ENCODE data around the gene BSDC1.

BSDC1 gene

DNA sequence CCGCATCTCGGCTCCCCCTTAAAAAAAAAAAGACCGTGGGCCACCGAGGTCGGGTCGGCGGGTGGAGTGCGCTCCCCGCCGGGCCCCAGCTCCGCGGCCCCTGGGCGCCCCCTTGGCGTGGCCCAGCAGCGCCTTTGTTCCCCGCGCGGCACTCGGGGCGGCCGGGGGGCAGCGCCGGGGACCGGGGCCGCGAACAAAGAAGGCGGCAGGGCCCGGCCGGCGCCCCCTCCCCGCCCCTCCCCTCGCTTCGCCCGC, 58.8 kb downstream of the BSDC1 start:
- DNase-seq: no peak

- peak; percentile 24 to 74 (median 40) for DNase-seq
Measured at GRCh38 chr1:32334864-32335534, 59.2 kb downstream of the BSDC1 start.

DNA sequence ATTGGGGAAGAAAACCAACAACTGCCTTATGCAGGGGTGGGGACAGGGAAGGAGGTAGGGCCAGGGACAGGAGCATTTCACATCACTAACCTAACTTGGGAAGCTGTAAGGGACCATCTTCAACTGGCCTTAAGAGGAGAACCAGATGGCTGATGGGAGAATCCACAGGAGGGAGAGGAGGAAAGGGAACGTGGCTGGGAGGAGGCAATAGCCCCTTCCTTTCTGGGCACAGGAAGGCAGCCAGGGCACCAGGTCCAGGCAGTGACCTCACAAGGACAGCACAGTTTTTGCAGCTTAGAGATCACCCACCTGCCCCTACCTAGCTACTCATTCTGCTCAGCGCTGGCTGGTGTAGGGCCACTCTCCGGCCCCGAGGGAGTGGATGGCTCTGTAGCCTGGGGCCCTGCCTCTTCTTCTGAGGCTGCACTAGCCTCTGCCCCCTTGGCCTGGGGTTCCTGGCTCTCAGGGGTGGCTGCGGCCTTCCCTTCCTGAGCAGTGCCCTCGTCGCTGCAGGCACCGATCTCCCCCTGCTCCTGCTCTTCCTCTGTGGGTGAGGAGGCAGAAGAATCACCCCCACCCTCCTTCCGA, 59.9 kb downstream of the BSDC1 start:
- DNase-seq: no peak

GRCh38 chr1:32333251-32333963, 60.8 kb downstream of the BSDC1 start:
- DNase-seq: no peak

DNA sequence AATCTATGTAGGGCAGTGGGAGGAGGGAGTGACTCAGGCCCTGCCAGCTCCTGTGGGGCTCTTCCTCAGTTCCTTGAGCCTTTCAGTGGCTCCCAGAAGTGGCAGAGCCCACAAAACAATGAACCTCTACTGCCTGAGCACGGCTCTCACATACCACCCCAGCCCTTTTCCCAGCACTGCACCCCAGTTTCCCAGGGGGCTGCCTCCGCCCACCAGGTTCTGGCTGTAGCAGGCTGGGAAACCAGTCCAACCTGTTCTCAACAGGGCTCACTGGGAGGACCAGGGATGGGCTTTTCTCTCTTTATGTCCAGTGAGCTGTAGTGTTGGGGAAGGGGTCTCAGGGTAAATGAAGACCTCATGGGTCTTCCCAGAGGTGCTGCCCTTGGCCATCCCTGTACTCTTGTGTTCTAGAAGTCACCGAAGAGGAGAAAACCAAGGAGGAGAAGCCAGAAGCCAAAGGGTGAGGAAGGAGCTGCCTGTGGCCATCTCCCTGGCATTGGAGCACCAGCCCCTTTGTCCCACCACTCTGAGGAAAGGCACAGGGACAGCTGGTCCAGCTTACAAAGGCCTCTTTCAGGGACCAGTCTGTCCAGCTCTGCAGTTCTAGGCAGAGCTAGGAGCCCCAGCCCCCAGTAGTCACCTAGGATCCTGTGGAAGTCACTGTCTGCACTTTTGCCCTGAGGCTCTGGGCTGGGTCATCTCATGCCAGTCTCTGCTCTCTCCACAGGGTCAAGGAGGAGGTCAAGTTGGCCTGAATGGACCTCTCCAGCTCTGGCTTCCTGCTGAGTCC, 61.8 kb downstream of the BSDC1 start:
- DNase-seq: no peak

DNA sequence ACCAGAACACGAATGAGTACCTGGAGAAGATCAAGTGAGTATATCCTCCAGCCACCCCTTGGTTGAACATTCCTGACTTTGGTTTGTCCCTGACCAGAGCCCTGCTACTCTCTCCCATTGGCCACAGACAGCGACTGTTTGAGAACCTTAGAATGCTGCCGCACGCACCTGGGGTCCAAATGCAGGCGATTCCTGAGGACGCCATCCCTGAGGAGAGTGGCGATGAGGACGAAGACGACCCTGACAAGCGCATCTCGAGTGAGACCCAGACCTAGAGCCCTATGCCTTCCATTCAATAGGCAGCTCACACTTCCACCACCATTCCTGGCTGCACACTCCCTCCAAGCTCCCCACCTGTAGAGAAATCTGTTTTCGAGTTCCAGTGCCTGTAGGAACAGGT, 62.7 kb downstream of the BSDC1 start:
- DNase-seq: no peak

GRCh38 chr1:32330558-32331151, 63.6 kb downstream of the BSDC1 start:
- no peak for DNase-seq

DNA sequence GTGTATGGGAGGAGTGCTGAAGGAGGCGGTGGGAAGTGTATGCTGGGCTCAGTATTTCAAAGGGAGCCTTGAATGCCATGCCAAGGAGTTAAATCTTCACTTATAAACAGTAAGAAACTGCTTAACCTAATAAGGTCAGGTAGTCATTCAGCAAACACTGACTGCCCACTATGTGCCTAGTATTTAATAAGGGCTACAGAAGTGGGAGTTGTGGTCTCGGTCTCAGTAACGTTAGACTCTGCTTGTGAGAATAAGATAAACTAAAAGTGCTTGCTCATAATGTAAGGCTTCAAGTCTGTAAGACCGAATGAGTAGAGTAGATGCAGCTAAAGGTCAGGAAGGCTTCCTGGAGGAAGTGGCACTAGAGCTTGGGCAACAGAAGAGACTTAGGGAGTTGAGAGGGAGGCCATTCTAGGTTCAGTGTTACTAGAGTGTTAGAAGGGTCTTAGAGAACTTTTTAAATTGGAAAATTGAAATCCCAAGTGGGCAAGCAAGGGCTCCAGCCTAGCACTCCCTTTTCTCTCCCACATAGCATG, 64.2 kb downstream of the BSDC1 start:
- no peak for DNase-seq

DNA sequence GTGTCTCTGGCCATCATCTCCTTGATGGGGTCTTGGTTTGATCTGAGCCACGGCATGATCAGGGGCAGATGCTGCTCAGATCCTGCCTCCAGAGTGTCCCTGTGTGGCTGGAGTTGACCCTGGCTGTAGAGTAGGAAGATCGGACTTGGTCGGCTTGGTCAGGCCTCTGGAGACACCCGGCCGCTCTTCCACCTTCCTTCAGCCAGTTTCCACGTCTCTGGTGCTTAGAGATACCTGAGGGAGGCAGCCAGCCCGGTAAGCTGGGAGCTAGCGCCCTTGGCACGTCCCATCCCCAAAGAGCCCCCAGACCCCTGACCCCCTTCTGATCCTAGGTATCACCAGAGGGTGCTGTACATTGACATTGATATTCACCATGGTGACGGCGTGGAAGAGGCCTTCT, 67.0 kb downstream of the BSDC1 start:
- no peak for DNase-seq

DNA sequence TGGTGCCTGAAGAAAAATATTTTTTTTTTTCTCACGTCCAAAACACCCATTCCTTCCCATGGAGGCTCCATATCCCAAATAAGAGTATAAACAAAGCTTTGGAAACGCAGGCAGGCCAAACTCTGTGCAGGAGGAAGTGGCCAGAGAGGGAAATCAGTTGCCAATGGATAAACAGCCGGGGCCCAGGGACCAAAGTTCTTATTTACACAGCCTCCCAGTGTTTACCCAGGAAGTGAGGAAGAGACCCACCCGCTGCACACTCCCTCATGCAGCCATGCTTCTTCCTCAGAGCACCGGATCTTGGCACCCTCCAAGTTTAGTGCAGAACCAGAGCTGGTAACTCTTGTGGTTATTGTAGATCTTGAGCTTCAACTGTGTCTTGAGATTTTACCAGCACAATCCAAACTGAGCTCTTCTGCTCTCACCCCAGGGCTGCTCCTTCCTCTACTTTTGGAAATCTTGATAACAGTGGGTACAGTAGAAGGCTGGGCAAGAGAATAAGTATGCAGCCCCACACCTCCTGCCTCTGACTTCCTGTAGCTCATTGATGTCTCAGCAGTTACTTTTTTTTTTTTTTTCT, 72.4 kb downstream of the BSDC1 start:
- DNase-seq: no peak

GRCh38 chr1:32318127-32318869, 75.9 kb downstream of the BSDC1 start:
- DNase-seq: no peak

GRCh38 chr1:32316903-32317277, 77.4 kb downstream of the BSDC1 start:
- DNase-seq: no peak

Measured in activated naive CD4-positive, alpha-beta T cell (primary cell).